GM08714 (cell line): ENCODE data around the gene TRERF1.

Experiments used
- H3K4me3 ChIP-seq: fragments of 200-500 bp; sonication (Bioruptor generic); 2 replicates; pipeline ENCODE4 v1.5.1; 2014; ENCODE audit warnings: mild to moderate bottlenecking, low read length, inconsistent platforms
- ZNF274 ChIP-seq: IDR thresholded peaks from 2 replicates; pipeline ENCODE4 v1.6.1; 2012; ENCODE audit warnings: mild to moderate bottlenecking, low read depth, low read length

TRERF1 gene

DNA sequence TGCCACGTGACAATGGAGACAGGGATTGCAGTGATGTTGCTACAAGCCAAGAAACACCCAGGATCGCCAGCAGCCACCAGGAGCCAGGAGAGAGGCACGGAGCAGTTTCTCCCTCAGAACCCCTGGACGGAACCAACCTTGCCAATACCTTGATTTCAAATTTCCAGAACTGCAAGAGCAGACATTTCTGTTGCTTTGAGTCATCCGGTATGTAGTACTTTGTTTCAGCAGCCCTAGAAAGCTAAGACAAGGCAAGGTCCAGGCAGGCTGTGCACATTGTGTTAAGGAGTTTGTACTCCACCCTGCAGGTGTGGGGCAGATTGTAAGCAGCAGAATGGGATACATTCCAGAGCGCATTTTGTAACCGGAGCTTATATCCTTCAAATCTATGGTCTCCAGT is 48.3 kb downstream of the TRERF1 start:
- H3K4me3 ChIP-seq: no peak overlapping the region
- TF ChIP-seq ZNF274: no peak

- no peak for TF ChIP-seq ZNF274
- H3K4me3 ChIP-seq: no peak overlapping the region
Observed at GRCh38 chr6:42402184-42402583, 49.5 kb downstream of the TRERF1 start.

GRCh38 chr6:42401613-42401951 is 50.1 kb downstream of the TRERF1 start:
- TF ChIP-seq ZNF274: no peak
- no peak overlapping the region for H3K4me3 ChIP-seq

GRCh38 chr6:42400886-42401612 is 50.7 kb downstream of the TRERF1 start:
- no peak overlapping the region for H3K4me3 ChIP-seq
- TF ChIP-seq ZNF274: no peak

GRCh38 chr6:42400061-42400760 is 51.5 kb downstream of the TRERF1 start:
- no peak overlapping the region for H3K4me3 ChIP-seq
- no peak for TF ChIP-seq ZNF274

DNA sequence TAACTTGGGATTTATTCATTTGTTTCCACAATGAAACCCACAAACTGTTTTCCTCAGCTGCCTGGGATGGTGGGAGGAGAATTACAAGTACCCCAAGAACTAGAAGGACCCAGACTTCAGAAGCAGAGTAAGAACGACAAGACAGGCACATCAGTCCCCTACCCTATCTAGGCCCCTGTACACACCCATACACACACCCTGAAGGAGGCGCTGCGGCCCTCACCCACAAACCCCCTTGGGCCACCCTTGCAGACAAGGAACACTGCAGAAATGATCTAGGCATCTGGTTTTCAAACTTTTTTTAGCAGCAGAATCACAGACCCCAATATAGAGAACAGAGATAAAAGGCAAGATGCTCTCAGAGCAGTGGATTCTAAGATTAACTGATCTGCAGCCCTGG is 55.0 kb downstream of the TRERF1 start:
- no peak overlapping the region for H3K4me3 ChIP-seq

GRCh38 chr6:42394881-42395620 is 56.7 kb downstream of the TRERF1 start:
- H3K4me3 ChIP-seq: no peak overlapping the region
- no peak for TF ChIP-seq ZNF274

More for the DNA sequence above, 55.0 kb downstream of the TRERF1 start:
- TF ChIP-seq ZNF274: no peak

- TF ChIP-seq ZNF274: no peak
- no peak overlapping the region for H3K4me3 ChIP-seq
Observed at GRCh38 chr6:42394151-42394550, 57.6 kb downstream of the TRERF1 start.

DNA sequence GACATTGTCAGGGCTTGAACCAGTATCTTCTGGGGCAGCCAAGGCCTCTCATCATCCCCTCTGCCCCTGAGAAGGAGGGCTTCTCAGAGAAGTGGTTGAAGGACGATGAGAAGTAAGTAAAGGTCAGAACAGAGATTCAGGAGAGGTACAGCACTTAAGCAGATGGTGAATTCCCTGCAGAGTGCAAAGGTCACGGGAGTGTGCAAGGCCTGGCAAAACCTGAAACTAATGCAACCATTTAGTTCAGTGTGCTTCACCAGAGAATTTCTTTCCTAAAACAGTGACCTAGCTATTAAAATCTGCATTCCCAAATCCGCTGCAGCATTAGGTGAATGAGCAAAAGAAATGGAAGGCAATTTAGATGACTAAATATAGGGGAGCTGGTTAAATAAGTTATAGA is 58.4 kb downstream of the TRERF1 start:
- no peak overlapping the region for H3K4me3 ChIP-seq
- TF ChIP-seq ZNF274: no peak

- no peak for TF ChIP-seq ZNF274
Observed at GRCh38 chr6:42392833-42393232, 58.9 kb downstream of the TRERF1 start.

GRCh38 chr6:42391441-42391840 is 60.3 kb downstream of the TRERF1 start:
- no peak for TF ChIP-seq ZNF274
- no peak overlapping the region for H3K4me3 ChIP-seq

More at GRCh38 chr6:42392833-42393232, 58.9 kb downstream of the TRERF1 start:
- H3K4me3 ChIP-seq: no peak overlapping the region

DNA sequence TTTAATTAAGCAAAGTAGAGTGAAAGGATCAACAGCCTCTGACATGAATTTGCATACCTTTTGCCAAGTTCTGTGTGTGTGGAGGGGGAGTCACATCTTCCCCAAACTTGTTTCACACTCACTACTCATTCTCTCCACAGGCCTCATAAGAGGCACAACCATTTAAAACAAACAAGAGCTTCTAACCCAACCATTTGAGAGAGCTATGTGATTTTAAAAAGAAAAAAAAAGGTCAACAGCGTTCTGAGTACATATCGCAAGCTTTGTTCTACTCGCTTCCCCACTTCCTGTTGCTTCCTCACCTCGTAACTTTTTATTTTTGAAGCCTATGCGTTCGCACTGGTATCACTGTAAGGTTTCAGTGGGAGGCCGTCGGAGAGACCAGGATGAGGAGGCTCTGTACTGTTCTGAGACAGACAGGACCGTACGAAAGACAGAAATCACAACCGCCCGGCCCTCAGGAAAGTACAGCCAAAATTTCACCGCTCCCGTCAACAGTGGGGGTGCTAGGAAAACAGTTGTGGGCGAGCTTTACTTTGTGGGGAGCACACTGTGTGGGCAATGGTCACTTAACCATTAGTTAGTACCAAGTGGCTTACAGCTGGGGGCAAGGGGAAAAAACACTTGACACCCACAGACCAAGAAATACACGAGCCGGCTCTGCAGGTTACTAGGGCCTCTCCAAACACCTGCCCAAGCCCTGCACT is 61.3 kb downstream of the TRERF1 start:
- TF ChIP-seq ZNF274: no peak
- no peak overlapping the region for H3K4me3 ChIP-seq

GRCh38 chr6:42389736-42390135 is 62.0 kb downstream of the TRERF1 start:
- no peak for TF ChIP-seq ZNF274
- H3K4me3 ChIP-seq: no peak overlapping the region

- no peak for TF ChIP-seq ZNF274
- H3K4me3 ChIP-seq: no peak overlapping the region
Observed at GRCh38 chr6:42388046-42388445, 63.7 kb downstream of the TRERF1 start.
